Tibial artery (tissue), 4 donors: ENCODE data around the gene PEX10.

Experiments used
- DNase-seq, 2 donors: peaks; one replicate each; pipeline ENCODE4 v3.0.0-alpha.2; 2019
- H3K27ac ChIP-seq, 2 donors: fragments of 200-600 bp; sonication (generic) in 1 of 2; 1 replicate in 1 of 2; 2 replicates in 1 of 2; pipeline ENCODE4 v1.5.1; 2018 to 2019; ENCODE audit warnings: mild to moderate bottlenecking in 1 of 2
- H3K27me3 ChIP-seq, 2 donors: fragments of 200-600 bp; sonication (generic) in 1 of 2; one replicate each; pipeline versions ENCODE4 v1.5.1 to v1.6.0; 2016 to 2019
- H3K36me3 ChIP-seq, 3 donors: fragments of 200-600 bp; sonication (generic) in 2 of 3; one replicate each; pipeline ENCODE4 v1.5.1; 2016 to 2019; ENCODE audit warnings: mild to moderate bottlenecking in 2 of 3
- H3K4me1 ChIP-seq, 4 donors: fragments of 200-600 bp; sonication (generic) in 2 of 4; 1 replicate in 3 of 4; 2 replicates in 1 of 4; pipeline ENCODE4 v1.5.1; 2016 to 2019
- H3K4me3 ChIP-seq, 2 donors: fragments of 200-600 bp; sonication (generic) in 1 of 2; 1 replicate in 1 of 2; 2 replicates in 1 of 2; pipeline ENCODE4 v1.5.1; 2018 to 2019; ENCODE audit warnings: mild to moderate bottlenecking in 2 of 2
- H3K9me3 ChIP-seq, 3 donors: fragments of 200-600 bp; sonication (generic) in 1 of 3; one replicate each; pipeline ENCODE4 v1.5.1; 2016 to 2019
- intact Hi-C: fragments of 100-400 bp; cut with DNase I; formaldehyde crosslinking; loops from one replicate; pipeline ENCODE4 v1.15.0; 2023; ENCODE audit warnings: low total_unique reads
- TF ChIP-seq, protein P1 (sequence below), 2 experiments: fragments of 200-600 bp in 1 of 2; fragments of 450-650 bp in 1 of 2; IDR thresholded peaks; one replicate each; pipeline ENCODE4 v1.5.1; 2017 to 2019; ENCODE audit warnings: antibody characterized with exemption in 2 of 2, mild to moderate bottlenecking in 1 of 2, moderate library complexity in 1 of 2

Gene PEX10

DNA sequence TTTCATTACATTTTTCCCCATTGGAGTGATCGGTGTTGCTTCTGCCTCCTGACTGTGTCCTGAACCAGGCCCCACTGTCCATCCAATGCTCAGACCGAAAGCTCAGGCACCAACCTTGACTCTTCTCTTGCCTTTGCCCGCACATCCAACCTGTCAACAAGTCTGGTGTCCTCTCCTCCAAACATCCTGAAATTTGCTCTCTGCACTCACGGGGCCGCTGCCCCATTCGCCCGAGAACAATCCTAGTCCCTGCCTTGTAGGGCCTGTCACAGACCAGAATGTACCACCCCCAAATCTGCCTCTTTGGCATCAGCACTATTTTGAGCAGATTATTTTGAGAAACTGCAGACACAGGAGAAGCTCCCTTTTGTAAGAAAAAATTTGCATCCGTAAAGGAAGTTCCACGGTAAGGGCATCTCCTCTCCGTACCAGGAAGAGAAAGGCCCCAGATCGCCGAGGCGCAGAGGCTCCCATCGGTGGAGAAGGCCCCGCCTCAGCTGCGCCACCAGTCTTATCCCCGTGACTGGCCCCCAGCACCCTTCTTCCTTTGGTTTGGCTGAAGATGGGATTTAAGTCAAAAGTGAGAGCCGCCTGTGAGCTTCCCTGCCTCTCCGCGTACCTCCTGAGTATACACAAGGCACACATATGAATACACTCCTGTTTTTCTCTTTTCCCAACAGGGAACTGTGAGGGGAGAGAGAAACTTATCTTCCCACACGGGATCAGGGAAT is 28.1 kb downstream of the PEX10 start:
- no peaks in the 10 kb centered on the region for H3K27me3 ChIP-seq
- intact Hi-C loops, result loop anchor here (10.0 kb wide), 1 partner anchor 69 kb away; no protein-coding TSS in a partner anchor
- no peak overlapping the region for H3K27ac ChIP-seq
- H3K4me1 ChIP-seq, result peaks cover 0 to 16% (median 12%) of the 10 kb centered on the region in 4 donors
- H3K4me3 ChIP-seq, result no peak overlapping the region
- DNase-seq, result peak; percentile 6 to 43
- H3K36me3 ChIP-seq, result peaks cover 0 to 20% (median 0%) of the 10 kb centered on the region in 3 donors
- TF ChIP-seq, protein P1, sequence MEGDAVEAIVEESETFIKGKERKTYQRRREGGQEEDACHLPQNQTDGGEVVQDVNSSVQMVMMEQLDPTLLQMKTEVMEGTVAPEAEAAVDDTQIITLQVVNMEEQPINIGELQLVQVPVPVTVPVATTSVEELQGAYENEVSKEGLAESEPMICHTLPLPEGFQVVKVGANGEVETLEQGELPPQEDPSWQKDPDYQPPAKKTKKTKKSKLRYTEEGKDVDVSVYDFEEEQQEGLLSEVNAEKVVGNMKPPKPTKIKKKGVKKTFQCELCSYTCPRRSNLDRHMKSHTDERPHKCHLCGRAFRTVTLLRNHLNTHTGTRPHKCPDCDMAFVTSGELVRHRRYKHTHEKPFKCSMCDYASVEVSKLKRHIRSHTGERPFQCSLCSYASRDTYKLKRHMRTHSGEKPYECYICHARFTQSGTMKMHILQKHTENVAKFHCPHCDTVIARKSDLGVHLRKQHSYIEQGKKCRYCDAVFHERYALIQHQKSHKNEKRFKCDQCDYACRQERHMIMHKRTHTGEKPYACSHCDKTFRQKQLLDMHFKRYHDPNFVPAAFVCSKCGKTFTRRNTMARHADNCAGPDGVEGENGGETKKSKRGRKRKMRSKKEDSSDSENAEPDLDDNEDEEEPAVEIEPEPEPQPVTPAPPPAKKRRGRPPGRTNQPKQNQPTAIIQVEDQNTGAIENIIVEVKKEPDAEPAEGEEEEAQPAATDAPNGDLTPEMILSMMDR (IDR thresholded peaks at IDR 0.05), result no peak
- H3K9me3 ChIP-seq, result no peaks in the 10 kb centered on the region

DNA sequence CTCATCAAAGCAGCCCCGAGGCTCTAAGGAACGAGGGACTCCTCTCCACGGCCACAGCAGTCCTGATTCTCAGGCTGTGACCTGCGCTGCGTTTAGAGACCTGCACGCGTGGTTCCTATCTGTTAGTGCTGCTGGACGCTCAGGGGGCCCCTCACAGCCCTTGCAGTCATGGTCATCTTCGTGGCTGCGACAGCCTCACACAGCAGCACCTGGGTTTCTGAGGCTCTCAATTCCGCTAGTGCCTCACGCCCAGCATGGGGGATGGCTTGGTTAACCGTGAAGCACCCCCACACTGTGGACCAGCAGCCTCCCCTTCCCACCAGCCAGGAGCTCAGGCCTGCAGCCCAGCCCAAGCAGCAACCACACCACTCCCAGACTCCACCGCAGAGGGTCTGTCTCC is 28.8 kb downstream of the PEX10 start:
- Histone ChIP-seq H3K9me3 (no peaks in the 10 kb centered on the region), H3K27ac (no peak overlapping the region), H3K4me3 (no peak overlapping the region), H3K4me1 (peaks cover 0 to 16% (median 12%) of the 10 kb centered on the region in 4 donors), H3K27me3 (no peaks in the 10 kb centered on the region), H3K36me3 (peaks cover 0 to 20% (median 0%) of the 10 kb centered on the region in 3 donors)
- TF ChIP-seq, protein P1 (IDR thresholded peaks at IDR 0.05), result no peak
- no peak for DNase-seq
- intact Hi-C loops, result loop anchor here (10.0 kb wide), 1 partner anchor 69 kb away; no protein-coding TSS in a partner anchor

DNA sequence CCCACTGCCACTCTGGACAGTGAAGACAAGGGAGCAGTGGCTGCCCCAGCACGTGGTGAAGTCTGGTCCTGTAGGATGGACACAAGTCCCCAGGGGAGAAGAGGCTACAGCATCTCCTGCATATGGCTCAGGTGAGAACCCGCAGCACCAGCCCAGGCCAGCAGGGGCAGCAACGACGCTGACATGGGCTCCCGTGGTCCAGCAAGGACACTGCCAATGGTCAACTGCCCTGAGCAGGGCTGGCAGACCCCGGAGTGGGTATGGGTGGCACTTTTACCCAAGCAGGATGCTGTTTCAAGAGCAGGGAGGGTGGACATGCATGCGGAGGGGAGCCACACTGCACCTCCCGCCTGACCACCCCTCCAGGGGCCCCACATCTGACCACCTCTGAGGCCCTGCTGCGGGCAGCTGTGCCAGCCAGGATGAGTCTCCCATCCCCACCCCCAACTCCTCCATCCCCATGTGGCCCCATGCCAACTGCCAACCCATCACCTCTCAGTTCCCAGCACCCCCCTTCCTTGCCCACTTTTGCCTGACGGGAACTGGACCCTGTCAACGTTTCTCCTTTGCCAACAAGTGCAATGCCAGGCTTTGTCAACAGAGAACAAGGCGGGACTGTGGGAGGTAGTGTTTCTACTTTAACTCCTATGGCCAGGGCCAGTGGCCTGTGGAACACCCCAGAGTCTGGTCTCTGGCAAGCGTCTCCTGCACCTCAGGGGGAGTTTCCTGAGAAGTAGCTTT is 29.6 kb downstream of the PEX10 start:
- intact Hi-C loops, result loop anchor here (10.0 kb wide), 1 partner anchor 68 kb away; no protein-coding TSS in a partner anchor
- Histone ChIP-seq H3K9me3 (no peaks in the 10 kb centered on the region), H3K27me3 (no peaks in the 10 kb centered on the region), H3K4me3 (no peak overlapping the region), H3K27ac (no peak overlapping the region), H3K4me1 (peaks cover 0 to 16% (median 12%) of the 10 kb centered on the region in 4 donors), H3K36me3 (peaks cover 0 to 20% (median 0%) of the 10 kb centered on the region in 3 donors)
- no peak for DNase-seq
- TF ChIP-seq, protein P1 (IDR thresholded peaks at IDR 0.05), result peak; percentile 23 to 26

DNA sequence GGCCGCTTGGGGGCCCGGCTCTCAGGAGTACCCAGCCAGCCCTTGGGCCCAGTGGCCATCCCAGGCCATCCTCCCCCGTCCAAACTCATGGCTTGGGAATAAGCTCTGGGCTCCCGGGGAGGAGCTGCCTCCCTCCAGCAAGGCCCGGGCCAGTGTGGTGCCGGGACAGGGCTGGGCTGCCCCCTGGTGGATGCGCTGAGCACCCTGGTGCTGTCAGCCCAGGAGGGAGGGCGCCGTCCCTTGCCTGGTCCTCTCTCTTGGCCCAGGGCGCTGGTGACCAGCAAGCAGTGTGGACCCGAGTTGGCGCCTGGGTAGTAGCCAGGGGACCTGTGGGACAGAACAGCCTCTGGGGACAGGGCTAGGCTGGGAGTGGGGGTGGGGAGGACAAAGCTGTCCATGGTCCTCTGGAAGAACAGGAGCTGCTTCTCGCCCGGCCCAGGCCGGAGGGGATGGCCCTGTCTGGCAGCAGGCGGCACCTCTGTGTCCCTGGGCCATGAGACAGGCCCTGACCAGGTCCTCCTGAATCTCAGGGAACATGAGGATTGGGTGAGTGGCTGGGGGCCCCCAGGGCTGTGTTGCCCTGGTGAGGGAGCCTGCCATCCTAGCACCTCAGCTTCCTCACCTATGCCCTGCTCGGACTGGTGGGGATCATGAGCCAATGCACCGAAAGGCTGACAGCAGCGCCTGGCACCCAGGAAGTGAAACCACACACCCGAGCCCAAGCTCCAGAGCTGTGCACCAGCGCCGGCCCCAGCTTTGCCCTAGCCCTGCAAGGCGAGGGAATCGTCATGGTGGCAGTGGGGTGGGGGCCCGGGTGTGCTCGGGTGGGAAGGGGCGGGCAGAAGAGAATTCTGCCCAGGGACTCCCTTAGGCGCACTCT is 30.4 kb downstream of the PEX10 start:
- peak overlapping the region; percentile 48 for H3K27ac ChIP-seq
- DNase-seq, result peak; percentile 82 to 91
- no peaks in the 10 kb centered on the region for H3K9me3 ChIP-seq
- H3K27me3 ChIP-seq, result no peaks in the 10 kb centered on the region
- H3K4me1 ChIP-seq, result peaks cover 0 to 16% (median 12%) of the 10 kb centered on the region in 4 donors
- TF ChIP-seq, protein P1 (IDR thresholded peaks at IDR 0.05), result peak; percentile 97 to 99
- H3K36me3 ChIP-seq, result peaks cover 0 to 13% (median 0%) of the 10 kb centered on the region in 3 donors
- no peak overlapping the region for H3K4me3 ChIP-seq
- intact Hi-C loops, result loop anchor here (1.0 to 10.0 kb wide), 2 partner anchors 67 to 187 kb away; no protein-coding TSS in a partner anchor
